ENCODE results near the gene BIVM. TPM values are rescaled to one million over a fixed set of nuclear protein-coding genes. Genes with fewer than 3 reads are reported as not detected.

The BIVM gene, protein sequence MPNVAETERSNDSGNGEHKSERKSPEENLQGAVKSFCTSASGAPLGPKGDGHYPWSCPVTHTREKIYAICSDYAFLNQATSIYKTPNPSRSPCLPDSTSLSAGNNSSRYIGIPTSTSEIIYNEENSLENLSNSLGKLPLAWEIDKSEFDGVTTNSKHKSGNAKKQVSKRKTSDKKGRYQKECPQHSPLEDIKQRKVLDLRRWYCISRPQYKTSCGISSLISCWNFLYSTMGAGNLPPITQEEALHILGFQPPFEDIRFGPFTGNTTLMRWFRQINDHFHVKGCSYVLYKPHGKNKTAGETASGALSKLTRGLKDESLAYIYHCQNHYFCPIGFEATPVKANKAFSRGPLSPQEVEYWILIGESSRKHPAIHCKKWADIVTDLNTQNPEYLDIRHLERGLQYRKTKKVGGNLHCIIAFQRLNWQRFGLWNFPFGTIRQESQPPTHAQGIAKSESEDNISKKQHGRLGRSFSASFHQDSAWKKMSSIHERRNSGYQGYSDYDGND
- total RNA-seq = 25.5 and 32.9 TPM in 2 replicates

DNA sequence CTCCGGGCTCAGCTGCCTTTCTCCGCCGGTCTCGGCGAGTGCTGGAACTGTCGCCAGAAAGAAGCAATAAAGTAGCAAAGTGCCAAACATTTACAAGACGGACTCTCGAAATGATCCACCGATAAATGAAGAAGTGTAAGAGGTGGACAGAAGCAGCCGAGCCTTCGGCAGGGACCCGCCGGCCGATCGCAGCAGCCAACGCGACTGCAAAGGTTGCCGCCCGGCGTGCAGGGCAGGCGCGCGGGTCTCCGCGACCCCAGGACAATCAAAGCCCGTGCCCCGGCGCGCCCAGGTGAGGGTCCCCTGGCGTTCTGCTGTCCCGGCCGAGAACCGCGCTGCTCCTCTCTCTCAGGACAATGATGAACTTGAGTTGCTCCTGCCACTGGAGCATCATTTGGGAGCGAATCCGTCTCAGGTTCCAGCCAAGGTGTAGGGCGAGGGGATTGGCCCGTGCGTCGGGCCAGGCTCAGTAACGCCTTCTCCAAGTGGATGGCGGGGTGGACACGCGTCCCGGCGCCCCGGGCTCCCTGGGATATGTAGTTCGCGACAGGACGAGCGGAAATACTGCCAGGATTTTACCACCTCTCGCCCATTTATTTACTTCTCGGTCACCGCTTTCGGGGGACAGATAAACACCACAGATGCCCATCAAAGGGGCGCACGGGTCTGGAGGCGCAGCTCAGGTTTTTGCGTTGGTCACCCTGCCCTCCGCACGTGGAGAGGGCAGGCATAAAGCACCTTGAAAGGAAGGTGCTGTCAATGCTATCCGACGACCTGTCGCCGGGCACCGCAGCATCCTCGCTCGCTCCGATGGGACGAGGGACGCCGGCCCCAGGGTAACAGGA lies at the start of gene BIVM, which contains the start of gene POGLUT2:
Gene BIVM, plus strand, starts transcription at position 539 of the 845 bp plus-strand sequence. CDS start 8,149 bp downstream, outside the sequence.
Gene POGLUT2, minus strand, starts transcription at position 396 of the 845 bp plus-strand sequence. Its CDS starts 306 bp downstream, at position 90.

DNA sequence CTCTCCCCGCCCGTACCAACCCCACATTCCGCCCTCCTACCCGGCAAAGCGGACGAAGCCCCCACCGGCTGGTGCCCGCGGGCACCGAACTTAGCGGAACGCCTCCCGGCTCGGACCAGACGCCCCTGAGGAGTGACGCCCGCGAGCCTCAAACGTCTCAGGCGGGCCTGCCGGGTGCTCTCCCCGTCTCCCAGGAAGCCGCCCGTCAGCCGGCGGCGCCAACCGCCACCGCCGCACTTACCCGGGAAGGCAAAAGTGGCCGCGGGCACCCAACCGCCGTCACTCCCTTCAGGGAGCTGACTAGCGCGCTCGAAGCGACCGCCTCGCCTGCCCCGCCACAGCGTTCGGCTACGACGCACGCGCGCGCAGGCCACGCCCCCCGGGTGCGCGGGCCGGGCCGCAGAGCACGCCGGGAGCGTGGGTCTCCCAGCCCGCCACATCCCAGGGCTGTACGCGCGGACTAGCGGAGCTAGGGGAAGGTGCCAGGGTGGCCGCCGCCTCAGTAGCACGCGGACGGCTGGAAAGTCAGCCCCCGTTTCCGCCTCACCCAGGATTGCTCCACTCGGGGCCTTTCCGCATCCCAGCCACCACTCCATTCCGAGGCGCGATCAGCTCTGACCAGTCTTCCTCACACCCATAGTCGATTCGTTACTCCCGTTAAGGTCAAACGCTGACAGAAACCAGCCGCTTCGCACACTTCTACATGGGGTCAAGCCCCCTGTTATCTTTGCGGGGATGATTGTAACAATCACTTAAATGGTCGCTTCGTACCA lies 25.3 kb upstream of the BIVM start, which contains the start of gene TEX30:
Gene TEX30, minus strand, starts transcription at position 346 of the 773 bp plus-strand sequence. CDS start 3,760 bp downstream, outside the sequence.

DNA sequence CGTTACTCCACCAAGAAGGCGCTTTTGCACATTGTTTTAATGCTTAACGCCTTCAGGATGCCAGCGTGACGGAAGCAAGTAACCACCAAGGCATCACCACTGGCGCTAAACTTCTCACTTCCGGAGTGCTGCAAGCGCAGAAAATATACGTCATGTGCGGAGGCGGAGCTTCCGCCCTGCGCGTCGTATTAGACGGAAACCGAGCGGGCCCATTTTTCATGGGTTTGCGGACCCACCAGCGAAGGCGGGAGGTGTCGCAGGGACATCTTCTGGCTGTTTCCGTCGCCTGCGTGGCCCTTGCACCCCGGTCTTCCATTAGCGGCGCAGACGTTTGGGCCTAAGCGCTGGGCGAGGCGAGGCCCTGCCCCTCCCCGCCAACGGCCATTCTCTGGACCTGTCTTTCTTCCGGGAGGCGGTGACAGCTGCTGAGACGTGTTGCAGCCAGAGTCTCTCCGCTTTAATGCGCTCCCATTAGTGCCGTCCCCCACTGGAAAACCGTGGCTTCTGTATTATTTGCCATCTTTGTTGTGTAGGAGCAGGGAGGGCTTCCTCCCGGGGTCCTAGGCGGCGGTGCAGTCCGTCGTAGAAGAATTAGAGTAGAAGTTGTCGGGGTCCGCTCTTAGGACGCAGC lies 46.8 kb downstream of the BIVM start, which contains the start of gene ERCC5:
Gene ERCC5, plus strand, starts transcription at position 403 of the 631 bp plus-strand sequence. CDS start 235 bp downstream, outside the sequence.

Other genes starting within 250 kb of the BIVM start
- gene TPP2, start 202.1 kb upstream of the BIVM start, total RNA-seq = 55.7 and 72.2 TPM in 2 replicates
- gene METTL21C, start 104.1 kb upstream of the BIVM start, total RNA-seq = not detected in 2 replicates
- 7.3 and 8.1 TPM in 2 replicates for gene TEX30, start 25.3 kb upstream of the BIVM start, total RNA-seq
- gene POGLUT2, start 143 bp upstream of the BIVM start, total RNA-seq = 10.9 and 12.2 TPM in 2 replicates
- gene ERCC5, start 46.9 kb downstream of the BIVM start, total RNA-seq = 62.1 and 64.2 TPM in 2 replicates

Data from hair follicle dermal papilla cell (primary cell).